Activated naive CD4-positive, alpha-beta T cell treated with anti-CD3 and anti-CD28 coated beads for 36 hours (primary cell): ENCODE data around the gene ALDH3B2. TPM values are rescaled to one million over a fixed set of nuclear protein-coding genes. Genes with fewer than 3 reads are reported as not detected.
"Not testable (repeated sequence)": the region's sequence is repeated elsewhere in the genome, so short reads cannot be mapped to it uniquely, and the experiment has no call there.

ENCODE experiments used
- CTCF ChIA-PET: fragments of 350-600 bp; sonication (Branson Sonifier 250); formaldehyde crosslinking; loops from one replicate; lab custom pipeline; 2021; ENCODE audit warnings: antibody characterized with exemption; lab: Charles Lee
- DNase-seq: peaks from one replicate; pipeline ENCODE4 v3.0.0-alpha.2; 2020
- H3K27ac Mint-ChIP-seq: one replicate; pipeline ENCODE4 v1.8.0; 2021; ENCODE audit warnings: mild to moderate bottlenecking, mixed read lengths
- H3K27me3 Mint-ChIP-seq: one replicate; pipeline ENCODE4 v1.8.0; 2021; ENCODE audit warnings: low read depth, mixed read lengths
- H3K36me3 Mint-ChIP-seq: one replicate; pipeline ENCODE4 v1.8.0; 2021; ENCODE audit warnings: low read depth, mixed read lengths
- H3K4me1 Mint-ChIP-seq: one replicate; pipeline ENCODE4 v1.8.0; 2021; ENCODE audit warnings: low read depth, mixed read lengths
- H3K4me3 Mint-ChIP-seq: one replicate; pipeline ENCODE4 v1.8.0; 2021; ENCODE audit warnings: mild to moderate bottlenecking, moderate library complexity, mixed read lengths
- H3K9me3 Mint-ChIP-seq: one replicate; pipeline ENCODE4 v1.8.0; 2021; ENCODE audit warnings: mixed read lengths
- intact Hi-C: fragments of 100-400 bp; cut with micrococcal nuclease; formaldehyde crosslinking; loops from one replicate; pipeline ENCODE4 v1.15.1; 2023
- total RNA-seq, 2 experiments: library from RNA; stranded (reverse); gene quantifications; one replicate each; pipeline ENCODE4 v1.2.3, GENCODE V29; 2021

Gene ALDH3B2
- total RNA-seq, 2 experiments from 2014 or later, result not detected

- CTCF ChIA-PET, result interaction anchor here (0.5 to 1.8 kb wide), 3 partner anchors 15 to 237 kb away, joined by 3 to 7 read pairs (median 5); partner anchors contain the start of gene NUDT8
- H3K4me3 Mint-ChIP-seq, result no peak overlapping the region
- DNase-seq, result no peak
- intact Hi-C loops, result loop anchor here (5.0 kb wide), 2 partner anchors 83 to 148 kb away; no protein-coding TSS in a partner anchor
- H3K27me3 Mint-ChIP-seq, result peaks cover 2% of the 10 kb centered on the region
- H3K36me3 Mint-ChIP-seq, result no peaks in the 10 kb centered on the region
- no peaks in the 10 kb centered on the region for H3K9me3 Mint-ChIP-seq
- no peak overlapping the region for H3K27ac Mint-ChIP-seq
- peaks cover 25% of the 10 kb centered on the region for H3K4me1 Mint-ChIP-seq
Observed at GRCh38 chr11:67644472-67645418, 29.7 kb downstream of the ALDH3B2 start.

- Mint-ChIP-seq H3K36me3 (no peaks in the 10 kb centered on the region), H3K9me3 (no peaks in the 10 kb centered on the region), H3K4me3 (no peak overlapping the region), H3K27me3 (peaks cover 2% of the 10 kb centered on the region), H3K4me1 (peaks cover 21% of the 10 kb centered on the region), H3K27ac (no peak overlapping the region)
- DNase-seq, result no peak
- intact Hi-C loops, result loop anchor here (5.0 kb wide), 1 partner anchor 148 kb away; no protein-coding TSS in a partner anchor
- CTCF ChIA-PET, result interaction anchor here (0.5 kb wide), 1 partner anchor 185 kb away, joined by 5 read pairs; no protein-coding TSS in a partner anchor
Observed at GRCh38 chr11:67644042-67644441, 30.4 kb downstream of the ALDH3B2 start.

GRCh38 chr11:67642173-67643120 lies 32.0 kb downstream of the ALDH3B2 start:
- Mint-ChIP-seq H3K27ac (no peak overlapping the region), H3K4me1 (peaks cover 15% of the 10 kb centered on the region), H3K36me3 (no peaks in the 10 kb centered on the region), H3K27me3 (peaks cover 2% of the 10 kb centered on the region), H3K4me3 (no peak overlapping the region), H3K9me3 (no peaks in the 10 kb centered on the region)
- CTCF ChIA-PET, result interaction anchor here (0.6 to 1.5 kb wide), 3 partner anchors 13 to 44 kb away, joined by 3 read pairs; no protein-coding TSS in a partner anchor
- no peak for DNase-seq
- intact Hi-C loops, result loop anchor here (5.0 kb wide), 1 partner anchor 150 kb away; no protein-coding TSS in a partner anchor

- Mint-ChIP-seq H3K36me3 (no peaks in the 10 kb centered on the region), H3K4me1 (peaks cover 7% of the 10 kb centered on the region), H3K9me3 (no peaks in the 10 kb centered on the region), H3K4me3 (no peak overlapping the region), H3K27ac (no peak overlapping the region), H3K27me3 (peaks cover 2% of the 10 kb centered on the region)
- CTCF ChIA-PET, result no interaction called here
- intact Hi-C loops, result loop anchor here (5.0 kb wide), 1 partner anchor 151 kb away; no protein-coding TSS in a partner anchor
- no peak for DNase-seq
Observed at GRCh38 chr11:67641338-67642172, 32.9 kb downstream of the ALDH3B2 start.

- no peaks in the 10 kb centered on the region for H3K27me3 Mint-ChIP-seq
- CTCF ChIA-PET, result interaction anchor here (0.9 to 1.5 kb wide), 2 partner anchors 17 to 73 kb away, joined by 3 read pairs; no protein-coding TSS in a partner anchor
- intact Hi-C loops, result loop anchor here (5.0 kb wide), 1 partner anchor 151 kb away; no protein-coding TSS in a partner anchor
- H3K27ac Mint-ChIP-seq, result no peak overlapping the region
- no peak overlapping the region for H3K4me3 Mint-ChIP-seq
- H3K4me1 Mint-ChIP-seq, result peaks cover under 1% of the 10 kb centered on the region
- H3K36me3 Mint-ChIP-seq, result no peaks in the 10 kb centered on the region
- no peaks in the 10 kb centered on the region for H3K9me3 Mint-ChIP-seq
- DNase-seq, result no peak
Observed at GRCh38 chr11:67640758-67641337, 33.6 kb downstream of the ALDH3B2 start.

GRCh38 chr11:67640021-67640757 lies 34.2 kb downstream of the ALDH3B2 start:
- H3K36me3 Mint-ChIP-seq, result no peaks in the 10 kb centered on the region
- H3K4me3 Mint-ChIP-seq, result no peak overlapping the region
- no peak overlapping the region for H3K27ac Mint-ChIP-seq
- H3K27me3 Mint-ChIP-seq, result no peaks in the 10 kb centered on the region
- intact Hi-C loops, result loop anchor here (5.0 kb wide), 1 partner anchor 152 kb away; no protein-coding TSS in a partner anchor
- no peaks in the 10 kb centered on the region for H3K9me3 Mint-ChIP-seq
- CTCF ChIA-PET, result interaction anchor here (0.9 to 1.5 kb wide), 4 partner anchors 8 to 72 kb away, joined by 3 to 5 read pairs (median 4); partner anchors contain the start of gene NUDT8
- no peaks in the 10 kb centered on the region for H3K4me1 Mint-ChIP-seq
- DNase-seq, result peak; percentile 69

- intact Hi-C loops, result no loop called here
- CTCF ChIA-PET, result interaction anchor here (0.9 to 1.5 kb wide), 4 partner anchors 9 to 71 kb away, joined by 3 to 5 read pairs (median 4); partner anchors contain the start of gene NUDT8
Observed at GRCh38 chr11:67639438-67639859, 35.0 kb downstream of the ALDH3B2 start, which contains the start of gene TBX10. Gene TBX10, minus strand, starts transcription at chr11:67639763. Its CDS starts 291 bp downstream, at chr11:67639472.

GRCh38 chr11:67638535-67639437 lies 35.6 kb downstream of the ALDH3B2 start:
- no peak for DNase-seq
- H3K4me3 Mint-ChIP-seq, result no peak overlapping the region
- CTCF ChIA-PET, result interaction anchor here (1.2 to 1.4 kb wide), 2 partner anchors 9 to 10 kb away, joined by 5 read pairs; partner anchors contain the start of gene NUDT8
- H3K4me1 Mint-ChIP-seq, result no peaks in the 10 kb centered on the region
- no peaks in the 10 kb centered on the region for H3K9me3 Mint-ChIP-seq
- intact Hi-C loops, result no loop called here
- H3K27me3 Mint-ChIP-seq, result no peaks in the 10 kb centered on the region
- no peak overlapping the region for H3K27ac Mint-ChIP-seq
- H3K36me3 Mint-ChIP-seq, result no peaks in the 10 kb centered on the region

More at GRCh38 chr11:67639438-67639859, 35.0 kb downstream of the ALDH3B2 start, which contains the start of gene TBX10:
- H3K4me1 Mint-ChIP-seq, result no peaks in the 10 kb centered on the region
- no peak within 1 kb of the TSS for H3K27ac Mint-ChIP-seq
- H3K27me3 Mint-ChIP-seq, result no peaks in the 10 kb centered on the region
- H3K9me3 Mint-ChIP-seq, result no peaks in the 10 kb centered on the region
- DNase-seq, result no peak
- no peaks in the 10 kb centered on the region for H3K36me3 Mint-ChIP-seq
- no peak within 1 kb of the TSS for H3K4me3 Mint-ChIP-seq

GRCh38 chr11:67637441-67637840 lies 37.0 kb downstream of the ALDH3B2 start:
- H3K4me1 Mint-ChIP-seq, H3K4me3 Mint-ChIP-seq: not testable (repeated sequence)

More at GRCh38 chr11:67637441-67637840, 37.0 kb downstream of the ALDH3B2 start:
- H3K27me3 Mint-ChIP-seq, DNase-seq, intact Hi-C loops, CTCF ChIA-PET, H3K36me3 Mint-ChIP-seq, H3K9me3 Mint-ChIP-seq, H3K27ac Mint-ChIP-seq: not testable (repeated sequence)
